Right lobe of liver (tissue), 6 donors: ENCODE results near the gene JAG1. TPM values are rescaled to one million over a fixed set of nuclear protein-coding genes. Genes with fewer than 3 reads are reported as not detected.

Source experiments
- ATAC-seq, 4 donors: fragments of 200-7000 bp; cut with Tn5 transposase; one replicate each; pipeline ENCODE4 v1.9.1; 2020; ENCODE audit warnings: mild to moderate bottlenecking in 4 of 4, moderate library complexity in 4 of 4
- DNase-seq, 3 donors: peaks; one replicate each; pipeline ENCODE4 v3.0.0-alpha.2; 2020
- H3K27ac ChIP-seq, 3 donors: fragments of 200-600 bp; one replicate each; pipeline ENCODE4 v1.8.0; 2022
- H3K27me3 ChIP-seq, 2 donors: fragments of 200-600 bp; one replicate each; pipeline ENCODE4 v1.8.0; 2022
- H3K36me3 ChIP-seq, 4 donors: fragments of 200-600 bp; sonication (generic) in 1 of 4; one replicate each; pipeline versions ENCODE4 v1.5.1 to v1.8.0; 2017 to 2022; ENCODE audit warnings: control low read depth in 1 of 4
- H3K4me1 ChIP-seq, 4 donors: fragments of 200-600 bp; sonication (generic) in 1 of 4; one replicate each; pipeline versions ENCODE4 v1.5.1 to v1.8.0; 2017 to 2022; ENCODE audit warnings: control low read depth in 1 of 4
- H3K4me3 ChIP-seq, 3 donors: fragments of 200-600 bp; one replicate each; pipeline ENCODE4 v1.8.0; 2022
- H3K9me3 ChIP-seq, 4 donors: fragments of 200-600 bp; sonication (generic) in 1 of 4; one replicate each; pipeline versions ENCODE4 v1.5.1 to v1.8.0; 2017 to 2022; ENCODE audit warnings: control low read depth in 1 of 4
- POLR2A ChIP-seq: fragments of 450-650 bp; IDR thresholded peaks from one replicate; pipeline ENCODE4 v1.6.1; 2017; ENCODE audit warnings: antibody characterized with exemption, mild to moderate bottlenecking
- WGBS: methylation state at CpG from one replicate; pipeline ENCODE4 v1.1.6; 2018; ENCODE audit warnings: low coverage, low lambda C conversion rate; ENCODE audit not compliant: insufficient coverage; ENCODE audit errors: missing lambda C conversion rate; 5-methylcytosine and 5-hydroxymethylcytosine counted together
- intact Hi-C, 2 donors: fragments of 100-400 bp; cut with DNase I; formaldehyde crosslinking; loops; one replicate each; pipeline versions ENCODE4 v1.11.2 to v1.14.1; 2022
- total RNA-seq, 6 experiments: library from RNA; depleted of rRNA in 2 of 6; stranded (reverse); fragments of >200 nt in 2 of 6; fragmentation: NEBNext Ultra II Directional in 3 of 6; extraction: Animal tissue kit (Norgen Biotek cat#: 25700) in 3 of 6; gene quantifications; one replicate each; pipeline versions ENCODE4 v1.1.0 to v1.2.4, GENCODE V29; 2016 to 2023
- TF ChIP-seq, protein P1 (sequence below), 4 donors: fragments of 200-600 bp in 3 of 4; fragments of 450-650 bp in 1 of 4; IDR thresholded peaks; one replicate each; pipeline versions ENCODE4 v1.5.1 to v1.8.0; 2016 to 2022; ENCODE audit warnings: antibody characterized with exemption in 4 of 4, mild to moderate bottlenecking in 2 of 4
- donor health status: DM: no; HTN: yes; CAD: no.
- donor health status: DM: no; HTN: no; CAD: no.
- donor health status: DM: no; HTN: no; CAD: no.
- donor health status: DM: no; HTN: yes; CAD: no.
- donor health status: DM: no; HTN: yes; CAD: no.

JAG1 gene
- total RNA-seq, 6 experiments from 2014 or later = 3.1 to 8.5 (median 6.7) TPM

- Histone ChIP-seq H3K36me3 (no peaks in the 10 kb centered on the region), H3K4me3 (no peak overlapping the region), H3K4me1 (no peaks in the 10 kb centered on the region), H3K27ac (no peak overlapping the region), H3K9me3 (no peaks in the 10 kb centered on the region), H3K27me3 (no peaks in the 10 kb centered on the region)
- ATAC-seq (no peak), DNase-seq (no peak)
- intact Hi-C loops = no loop called here
- 78% methylated on average over 8 of the region's 8 CpGs for WGBS
- TF ChIP-seq, protein P1, sequence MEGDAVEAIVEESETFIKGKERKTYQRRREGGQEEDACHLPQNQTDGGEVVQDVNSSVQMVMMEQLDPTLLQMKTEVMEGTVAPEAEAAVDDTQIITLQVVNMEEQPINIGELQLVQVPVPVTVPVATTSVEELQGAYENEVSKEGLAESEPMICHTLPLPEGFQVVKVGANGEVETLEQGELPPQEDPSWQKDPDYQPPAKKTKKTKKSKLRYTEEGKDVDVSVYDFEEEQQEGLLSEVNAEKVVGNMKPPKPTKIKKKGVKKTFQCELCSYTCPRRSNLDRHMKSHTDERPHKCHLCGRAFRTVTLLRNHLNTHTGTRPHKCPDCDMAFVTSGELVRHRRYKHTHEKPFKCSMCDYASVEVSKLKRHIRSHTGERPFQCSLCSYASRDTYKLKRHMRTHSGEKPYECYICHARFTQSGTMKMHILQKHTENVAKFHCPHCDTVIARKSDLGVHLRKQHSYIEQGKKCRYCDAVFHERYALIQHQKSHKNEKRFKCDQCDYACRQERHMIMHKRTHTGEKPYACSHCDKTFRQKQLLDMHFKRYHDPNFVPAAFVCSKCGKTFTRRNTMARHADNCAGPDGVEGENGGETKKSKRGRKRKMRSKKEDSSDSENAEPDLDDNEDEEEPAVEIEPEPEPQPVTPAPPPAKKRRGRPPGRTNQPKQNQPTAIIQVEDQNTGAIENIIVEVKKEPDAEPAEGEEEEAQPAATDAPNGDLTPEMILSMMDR (IDR thresholded peaks at IDR 0.05) = no peak
- no peak for TF ChIP-seq POLR2A
These were observed 10.0 kb downstream of the JAG1 start for GRCh38 chr20:10663756-10664155.

- Histone ChIP-seq H3K4me1 (no peaks in the 10 kb centered on the region), H3K27me3 (no peaks in the 10 kb centered on the region), H3K4me3 (no peak overlapping the region), H3K9me3 (no peaks in the 10 kb centered on the region), H3K36me3 (no peaks in the 10 kb centered on the region), H3K27ac (no peak overlapping the region)
- DNase-seq = peak in 1 of 3 donors; percentile 32
- TF ChIP-seq POLR2A = no peak
- TF ChIP-seq, protein P1 (IDR thresholded peaks at IDR 0.05) = no peak
- intact Hi-C loops = no loop called here
- WGBS = 69% methylated on average over 10 of the region's 10 CpGs
- peak in 1 of 4 donors; percentile 42 for ATAC-seq
These were observed 10.9 kb downstream of the JAG1 start for GRCh38 chr20:10662661-10663458.

DNA sequence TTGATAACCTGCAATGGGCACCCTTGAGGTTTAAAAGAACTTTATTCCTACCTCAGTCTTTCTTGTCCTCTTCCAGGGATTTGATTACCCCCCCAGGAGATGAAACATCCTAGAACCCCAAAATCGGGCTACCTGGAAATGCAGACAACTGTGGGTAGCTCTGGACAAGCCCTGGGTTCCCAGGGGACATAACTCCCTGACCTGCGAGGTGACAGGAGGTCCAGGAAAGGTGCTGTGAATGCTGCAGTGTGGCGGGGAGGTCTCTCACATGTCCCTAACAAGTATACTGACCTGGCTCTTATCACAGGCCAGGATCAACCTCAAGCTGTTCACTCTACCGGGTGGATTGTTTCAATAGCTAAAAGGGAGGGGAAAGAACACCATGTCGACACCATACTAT, 11.6 kb downstream of the JAG1 start:
- 80% methylated on average over 2 of the region's 5 CpGs for WGBS
- Histone ChIP-seq H3K4me3 (no peak overlapping the region), H3K27ac (no peak overlapping the region), H3K9me3 (no peaks in the 10 kb centered on the region), H3K27me3 (no peaks in the 10 kb centered on the region), H3K36me3 (no peaks in the 10 kb centered on the region), H3K4me1 (no peaks in the 10 kb centered on the region)
- no peak for TF ChIP-seq POLR2A
- TF ChIP-seq, protein P1 (IDR thresholded peaks at IDR 0.05) = no peak
- intact Hi-C loops = no loop called here
- ATAC-seq (no peak), DNase-seq (no peak)

- no peak overlapping the region for H3K27ac ChIP-seq
- ATAC-seq (no peak), DNase-seq (peak in 1 of 3 donors; percentile 6)
- no peaks in the 10 kb centered on the region for H3K36me3 ChIP-seq
- intact Hi-C loops = no loop called here
- H3K27me3 ChIP-seq = no peaks in the 10 kb centered on the region
- no peaks in the 10 kb centered on the region for H3K9me3 ChIP-seq
- no peak for TF ChIP-seq POLR2A
- TF ChIP-seq, protein P1 (IDR thresholded peaks at IDR 0.05) = no peak
- H3K4me1 ChIP-seq = no peaks in the 10 kb centered on the region
- 94% methylated on average over 3 of the region's 4 CpGs for WGBS
- H3K4me3 ChIP-seq = no peak overlapping the region
These were observed 12.5 kb downstream of the JAG1 start for GRCh38 chr20:10661261-10661660.
